ENCODE measurements around the gene TTC33. TPM values are rescaled to one million over a fixed set of nuclear protein-coding genes. Genes with fewer than 3 reads are reported as not detected.
"Not testable (repeated sequence)": the region's sequence is repeated elsewhere in the genome, so short reads cannot be mapped to it uniquely, and the experiment has no call there.

The TTC33 gene
- total RNA-seq (10 to 100 TPM; 14.8 to 16.7 TPM), polyA plus RNA-seq (10 to 100 TPM in 2 of 3 donors, 1 to 10 TPM in 1; 8.4 to 18.9 (median 14.1) TPM), total RNA-seq (12.3 to 32.9 (median 25.5) reads per million in 6 experiments)

- no peaks in the 10 kb centered on the region for H3K9me3 Mint-ChIP-seq
- no peaks in the 10 kb centered on the region for H3K27me3 Mint-ChIP-seq
- POLR2A ChIA-PET: interaction anchor here (0.6 to 2.4 kb wide), 3 partner anchors 42 to 1573 kb away, joined by 3 to 9 read pairs (median 7); partner anchors contain the start of genes PRKAA1 and RPL37
- H3K4me3 Mint-ChIP-seq: peak within 1 kb of the TSS in 1 of 10 donors; percentile 29
- H3K4me1 Mint-ChIP-seq: peaks cover 12 to 28% (median 18%) of the 10 kb centered on the region in 4 donors
- H3K27ac Mint-ChIP-seq: no peak within 1 kb of the TSS
- peak; percentile 89 to 95 (median 92) for DNase-seq
- H3K36me3 Mint-ChIP-seq: peaks cover 0 to 20% (median 6%) of the 10 kb centered on the region in 3 donors
- peak; percentile 83 to 88 for ATAC-seq
These were observed at the start of gene TTC33 for GRCh38 chr5:40755407-40756365. TTC33 (minus strand) TSS chr5:40755961; CDS start chr5:40747018, 8,943 bp downstream.

GRCh38 chr5:40801771-40802562 is 46.2 kb upstream of the TTC33 start:
- Mint-ChIP-seq H3K9me3 (no peaks in the 10 kb centered on the region), H3K27me3 (peaks cover 0 to 2% (median 0%) of the 10 kb centered on the region in 5 donors), H3K4me1 (peaks cover 1 to 18% (median 9%) of the 10 kb centered on the region in 4 donors), H3K36me3 (no peaks in the 10 kb centered on the region), H3K4me3 (peak overlapping the region in 2 of 10 donors; percentile 1 to 3), H3K27ac (peak overlapping the region in 1 of 10 donors; percentile 66)
- ATAC-seq (no peak), DNase-seq (no peak)
- POLR2A ChIA-PET: no interaction called here

GRCh38 chr5:40799258-40799657 is 43.5 kb upstream of the TTC33 start:
- Mint-ChIP-seq H3K36me3 (peaks cover 0 to 6% (median 4%) of the 10 kb centered on the region in 3 donors), H3K27ac (peak overlapping the region in 8 of 10 donors; percentile 9 to 97 (median 64)), H3K9me3 (no peaks in the 10 kb centered on the region), H3K4me1 (peaks cover 8 to 42% (median 34%) of the 10 kb centered on the region in 4 donors), H3K27me3 (no peaks in the 10 kb centered on the region), H3K4me3 (peak overlapping the region in 9 of 10 donors; percentile 86 to 96 (median 94))
- peak in 1 of 10 donors; percentile 11 for DNase-seq
- POLR2A ChIA-PET: interaction anchor here (2.0 kb wide), 1 partner anchor 35 kb away, joined by 21 read pairs; the partner anchor contains the start of gene RPL37
- no peak for ATAC-seq

- H3K4me1 Mint-ChIP-seq: peaks cover 11 to 46% (median 38%) of the 10 kb centered on the region in 4 donors
These were observed 43.0 kb upstream of the TTC33 start for GRCh38 chr5:40798801-40799210.

GRCh38 chr5:40798012-40798800 is 42.4 kb upstream of the TTC33 start, which contains the start of gene PRKAA1:
PRKAA1 (minus strand) TSS chr5:40798374; CDS start chr5:40798189, 185 bp downstream.
- H3K9me3 Mint-ChIP-seq: no peaks in the 10 kb centered on the region
- H3K27me3 Mint-ChIP-seq: no peaks in the 10 kb centered on the region
- ATAC-seq: peak; percentile 92
- H3K4me3 Mint-ChIP-seq: peak within 1 kb of the TSS; percentile 86 to 96 (median 94)
- peak; percentile 85 to 94 (median 92) for DNase-seq
- peak within 1 kb of the TSS; percentile 86 to 97 (median 96) for H3K27ac Mint-ChIP-seq
- H3K4me1 Mint-ChIP-seq: peaks cover 15 to 52% (median 44%) of the 10 kb centered on the region in 4 donors
- H3K36me3 Mint-ChIP-seq: peaks cover 0 to 11% (median 4%) of the 10 kb centered on the region in 3 donors
- POLR2A ChIA-PET: interaction anchor here (1.8 to 2.0 kb wide), 2 partner anchors 36 to 43 kb away, joined by 7 to 21 read pairs; partner anchors contain the start of genes RPL37 and TTC33

More at GRCh38 chr5:40798801-40799210, 43.0 kb upstream of the TTC33 start:
- H3K36me3 Mint-ChIP-seq: peaks cover 0 to 9% (median 4%) of the 10 kb centered on the region in 3 donors
- H3K27me3 Mint-ChIP-seq: no peaks in the 10 kb centered on the region
- H3K27ac Mint-ChIP-seq: peak overlapping the region; percentile 86 to 97 (median 96)
- POLR2A ChIA-PET: interaction anchor here (1.8 to 2.0 kb wide), 2 partner anchors 35 to 44 kb away, joined by 7 to 21 read pairs; partner anchors contain the start of genes RPL37 and TTC33
- no peak for DNase-seq
- no peak for ATAC-seq
- H3K4me3 Mint-ChIP-seq: peak overlapping the region; percentile 86 to 96 (median 94)
- H3K9me3 Mint-ChIP-seq: no peaks in the 10 kb centered on the region

- peak overlapping the region; percentile 81 to 96 (median 92) for H3K4me3 Mint-ChIP-seq
- ATAC-seq (peak; percentile 44 to 46), DNase-seq (peak; percentile 64 to 87 (median 74))
- peaks cover 15 to 55% (median 46%) of the 10 kb centered on the region in 4 donors for H3K4me1 Mint-ChIP-seq
- no peaks in the 10 kb centered on the region for H3K27me3 Mint-ChIP-seq
- peak overlapping the region; percentile 86 to 97 (median 96) for H3K27ac Mint-ChIP-seq
- POLR2A ChIA-PET: interaction anchor here (1.8 to 2.0 kb wide), 2 partner anchors 37 to 42 kb away, joined by 7 to 21 read pairs; partner anchors contain the start of genes RPL37 and TTC33
- H3K9me3 Mint-ChIP-seq: no peaks in the 10 kb centered on the region
- peaks cover 0 to 13% (median 4%) of the 10 kb centered on the region in 3 donors for H3K36me3 Mint-ChIP-seq
These were observed 41.7 kb upstream of the TTC33 start for GRCh38 chr5:40797273-40798011.

- peak overlapping the region; percentile 40 to 96 (median 92) for H3K4me3 Mint-ChIP-seq
- H3K36me3 Mint-ChIP-seq: peaks cover 0 to 13% (median 4%) of the 10 kb centered on the region in 3 donors
- H3K9me3 Mint-ChIP-seq: no peaks in the 10 kb centered on the region
- H3K27ac Mint-ChIP-seq: peak overlapping the region in 7 of 10 donors; percentile 72 to 96 (median 81)
- no peak for DNase-seq
- H3K4me1 Mint-ChIP-seq: peaks cover 15 to 62% (median 48%) of the 10 kb centered on the region in 4 donors
- POLR2A ChIA-PET: interaction anchor here (0.6 kb wide), 1 partner anchor 39 kb away, joined by 4 read pairs; the partner anchor contains the start of gene RPL37
- no peak for ATAC-seq
- H3K27me3 Mint-ChIP-seq: no peaks in the 10 kb centered on the region
These were observed 40.7 kb upstream of the TTC33 start for GRCh38 chr5:40796487-40796889.

GRCh38 chr5:40794877-40795276 is 39.1 kb upstream of the TTC33 start:
- ATAC-seq, H3K9me3 Mint-ChIP-seq, H3K27me3 Mint-ChIP-seq, POLR2A ChIA-PET, DNase-seq: not testable (repeated sequence)
- Mint-ChIP-seq H3K27ac (peak overlapping the region in 1 of 10 donors; percentile 47), H3K4me3 (peak overlapping the region in 1 of 10 donors; percentile 1), H3K4me1 (peaks cover 21 to 78% (median 61%) of the 10 kb centered on the region in 4 donors), H3K36me3 (peaks cover 0 to 16% (median 4%) of the 10 kb centered on the region in 3 donors)

GRCh38 chr5:40794340-40794739 is 38.6 kb upstream of the TTC33 start:
- Mint-ChIP-seq H3K4me3 (peak overlapping the region in 1 of 10 donors; percentile 26), H3K4me1 (peaks cover 22 to 79% (median 64%) of the 10 kb centered on the region in 4 donors)
- POLR2A ChIA-PET: not testable (repeated sequence)

GRCh38 chr5:40792691-40793090 is 36.9 kb upstream of the TTC33 start:
- H3K27ac Mint-ChIP-seq, DNase-seq, ATAC-seq, H3K27me3 Mint-ChIP-seq, H3K4me3 Mint-ChIP-seq, H3K9me3 Mint-ChIP-seq: not testable (repeated sequence)
- peaks cover 25 to 84% (median 76%) of the 10 kb centered on the region in 4 donors for H3K4me1 Mint-ChIP-seq
- H3K36me3 Mint-ChIP-seq: peaks cover 8 to 32% (median 17%) of the 10 kb centered on the region in 3 donors
- POLR2A ChIA-PET: interaction anchor here (0.6 kb wide), 1 partner anchor 8 kb away, joined by 3 read pairs; no protein-coding TSS in a partner anchor

More at GRCh38 chr5:40794340-40794739, 38.6 kb upstream of the TTC33 start:
- not testable (repeated sequence) for H3K9me3 Mint-ChIP-seq, ATAC-seq, H3K27me3 Mint-ChIP-seq, H3K27ac Mint-ChIP-seq, DNase-seq
- H3K36me3 Mint-ChIP-seq: peaks cover 0 to 17% (median 4%) of the 10 kb centered on the region in 3 donors
